Activated naive CD8-positive, alpha-beta T cell treated with anti-CD3 and anti-CD28 coated beads, Interleukin-2, amount 50 U/mL, for 24 hours (primary cell): ENCODE data around the gene L1CAM.
A peak's percentile ranks its signal among the peaks of the same experiment; 100 is the strongest.

Experiments used
- ATAC-seq: fragments of 150-1000 bp; cut with Tn5 transposase; one replicate; pipeline ENCODE4 v1.10.0; 2021
- DNase-seq: peaks from one replicate; pipeline ENCODE4 v3.0.0; 2021
- H3K27ac Mint-ChIP-seq: one replicate; pipeline ENCODE4 v1.8.0; 2021; ENCODE audit warnings: mild to moderate bottlenecking, mixed read lengths
- H3K27me3 Mint-ChIP-seq: one replicate; pipeline ENCODE4 v1.8.0; 2021; ENCODE audit warnings: mixed read lengths
- H3K36me3 Mint-ChIP-seq: one replicate; pipeline ENCODE4 v1.8.0; 2021; ENCODE audit warnings: low read depth, mixed read lengths
- H3K4me1 Mint-ChIP-seq: one replicate; pipeline ENCODE4 v1.8.0; 2021; ENCODE audit warnings: mixed read lengths
- H3K4me3 Mint-ChIP-seq: one replicate; pipeline ENCODE4 v1.8.0; 2021; ENCODE audit warnings: mild to moderate bottlenecking, moderate library complexity, mixed read lengths
- H3K9me3 Mint-ChIP-seq: one replicate; pipeline ENCODE4 v1.8.0; 2021; ENCODE audit warnings: mixed read lengths

Gene L1CAM

DNA sequence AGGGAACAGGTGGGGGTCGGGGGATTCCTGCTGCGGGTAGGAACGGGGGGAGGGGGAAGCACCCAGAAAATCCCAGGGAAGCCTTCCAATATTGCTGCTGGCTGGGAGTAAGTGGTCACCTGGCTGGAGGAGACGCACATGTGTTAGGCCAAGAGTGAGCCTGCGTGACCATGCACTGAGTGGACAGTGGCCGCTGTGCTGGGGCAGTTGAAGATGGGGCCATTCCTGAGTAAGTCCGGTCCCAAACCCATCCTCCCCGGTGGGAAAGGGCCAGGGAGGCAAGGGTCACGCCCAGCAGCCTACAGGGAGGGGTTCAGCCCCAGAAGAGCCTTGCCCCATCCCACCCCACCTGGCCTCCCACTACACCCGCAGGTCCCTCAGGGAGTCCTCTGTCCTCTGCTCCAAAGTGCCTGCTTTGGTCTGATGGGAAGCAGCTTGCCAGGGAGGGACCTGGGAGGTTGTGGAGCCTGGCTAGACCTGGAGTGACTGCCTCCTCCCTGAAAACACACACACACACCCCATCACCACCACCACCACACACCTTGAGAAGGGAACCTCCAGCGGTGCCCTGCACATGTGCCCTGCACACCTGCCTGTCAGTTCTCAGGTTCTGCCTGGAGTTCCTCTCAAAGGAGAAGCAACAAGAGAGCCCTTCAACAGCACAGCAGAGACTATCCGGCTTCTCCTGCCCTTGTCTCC lies 6.1 kb downstream of the L1CAM start:
- peaks cover 15% of the 10 kb centered on the region for H3K4me1 Mint-ChIP-seq
- H3K27me3 Mint-ChIP-seq: peaks cover 33% of the 10 kb centered on the region
- H3K4me3 Mint-ChIP-seq: no peak overlapping the region
- no peak for ATAC-seq
- no peaks in the 10 kb centered on the region for H3K36me3 Mint-ChIP-seq
- H3K9me3 Mint-ChIP-seq: no peaks in the 10 kb centered on the region
- no peak overlapping the region for H3K27ac Mint-ChIP-seq
- no peak for DNase-seq

DNA sequence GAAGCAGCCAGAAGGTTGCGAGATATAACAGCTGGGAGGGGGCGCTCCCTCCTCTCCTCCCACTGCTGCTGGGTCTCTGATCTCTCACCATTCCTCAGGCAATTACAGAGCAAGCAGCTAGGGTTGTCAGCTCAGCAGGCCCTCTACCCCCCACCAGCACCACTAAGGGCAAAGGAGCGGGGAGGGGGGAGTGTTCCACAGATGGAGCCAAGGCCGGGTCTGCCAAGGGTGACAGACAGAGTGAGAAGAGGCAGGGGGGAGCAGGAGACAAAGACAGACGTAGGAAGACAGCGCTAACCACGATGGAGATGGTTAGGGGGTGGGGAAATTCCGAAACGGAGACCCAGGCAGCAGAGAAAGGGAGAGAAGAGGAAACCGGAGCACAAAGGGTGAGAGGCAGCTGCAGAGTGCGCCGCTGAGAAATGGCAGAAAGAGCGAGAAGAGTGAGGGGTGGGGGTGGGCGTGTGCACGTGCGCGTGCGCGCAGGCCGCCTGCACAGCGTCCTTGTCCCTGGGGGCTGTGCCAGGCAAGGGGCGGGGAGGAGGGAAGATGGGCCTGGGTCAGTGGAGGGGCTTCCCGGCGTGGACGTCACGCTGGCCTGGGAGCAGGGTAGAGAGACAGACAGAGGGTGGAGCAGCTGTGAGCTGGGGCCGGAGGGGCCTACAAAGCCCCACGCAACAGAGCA lies 6.9 kb downstream of the L1CAM start:
- peaks cover 26% of the 10 kb centered on the region for H3K27me3 Mint-ChIP-seq
- H3K9me3 Mint-ChIP-seq: no peaks in the 10 kb centered on the region
- peaks cover 15% of the 10 kb centered on the region for H3K4me1 Mint-ChIP-seq
- H3K4me3 Mint-ChIP-seq: no peak overlapping the region
- no peak for DNase-seq
- peak; percentile 74 for ATAC-seq
- no peaks in the 10 kb centered on the region for H3K36me3 Mint-ChIP-seq
- H3K27ac Mint-ChIP-seq: no peak overlapping the region

- no peak for DNase-seq
- ATAC-seq: no peak
- Mint-ChIP-seq H3K27me3 (peaks cover 26% of the 10 kb centered on the region), H3K4me3 (no peak overlapping the region), H3K36me3 (no peaks in the 10 kb centered on the region), H3K4me1 (peaks cover 15% of the 10 kb centered on the region), H3K9me3 (no peaks in the 10 kb centered on the region), H3K27ac (no peak overlapping the region)
Measured at GRCh38 chrX:153878345-153878744, 7.6 kb downstream of the L1CAM start.

DNA sequence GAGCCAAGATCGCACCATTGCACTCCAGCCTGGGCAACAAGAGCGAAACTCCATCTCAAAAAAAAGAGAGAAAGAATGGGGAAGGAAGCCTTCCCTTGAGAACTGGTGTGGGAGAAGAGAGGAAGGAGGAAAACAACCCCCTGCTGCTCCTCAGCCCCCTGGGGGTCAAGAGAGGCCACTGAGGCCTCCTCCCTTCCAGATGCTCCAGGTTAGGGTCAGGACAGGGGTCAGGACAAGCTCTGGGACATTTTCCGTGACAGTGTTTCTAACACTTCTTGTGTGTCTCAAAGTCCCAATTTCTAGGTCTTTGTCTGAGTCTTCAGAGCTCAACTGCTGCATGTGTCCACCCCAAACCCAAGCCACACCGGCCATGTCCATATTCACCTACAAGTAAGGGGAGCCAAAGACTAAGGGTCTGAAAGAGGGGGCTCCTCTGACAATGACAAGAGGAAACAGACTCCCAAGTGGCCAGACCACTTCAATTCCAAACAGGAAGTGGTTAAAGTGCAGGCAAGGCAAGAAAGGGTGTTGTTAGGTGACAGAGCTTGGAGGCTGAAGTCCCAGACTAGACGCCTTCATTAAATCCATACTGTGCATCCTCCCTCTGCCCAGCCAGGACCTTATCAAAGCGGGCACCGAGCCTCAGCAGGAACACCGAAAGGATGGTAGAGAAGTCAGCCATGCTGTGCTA lies 8.3 kb downstream of the L1CAM start:
- no peak overlapping the region for H3K4me3 Mint-ChIP-seq
- no peaks in the 10 kb centered on the region for H3K9me3 Mint-ChIP-seq
- H3K27me3 Mint-ChIP-seq: peaks cover 23% of the 10 kb centered on the region
- ATAC-seq (no peak), DNase-seq (no peak)
- peaks cover 15% of the 10 kb centered on the region for H3K4me1 Mint-ChIP-seq
- no peaks in the 10 kb centered on the region for H3K36me3 Mint-ChIP-seq
- no peak overlapping the region for H3K27ac Mint-ChIP-seq

- no peak for DNase-seq
- no peak for ATAC-seq
- Mint-ChIP-seq H3K27ac (no peak overlapping the region), H3K27me3 (peaks cover 20% of the 10 kb centered on the region), H3K36me3 (no peaks in the 10 kb centered on the region), H3K4me3 (no peak overlapping the region), H3K9me3 (no peaks in the 10 kb centered on the region), H3K4me1 (peaks cover 15% of the 10 kb centered on the region)
Measured at GRCh38 chrX:153876112-153876491, 9.9 kb downstream of the L1CAM start.

DNA sequence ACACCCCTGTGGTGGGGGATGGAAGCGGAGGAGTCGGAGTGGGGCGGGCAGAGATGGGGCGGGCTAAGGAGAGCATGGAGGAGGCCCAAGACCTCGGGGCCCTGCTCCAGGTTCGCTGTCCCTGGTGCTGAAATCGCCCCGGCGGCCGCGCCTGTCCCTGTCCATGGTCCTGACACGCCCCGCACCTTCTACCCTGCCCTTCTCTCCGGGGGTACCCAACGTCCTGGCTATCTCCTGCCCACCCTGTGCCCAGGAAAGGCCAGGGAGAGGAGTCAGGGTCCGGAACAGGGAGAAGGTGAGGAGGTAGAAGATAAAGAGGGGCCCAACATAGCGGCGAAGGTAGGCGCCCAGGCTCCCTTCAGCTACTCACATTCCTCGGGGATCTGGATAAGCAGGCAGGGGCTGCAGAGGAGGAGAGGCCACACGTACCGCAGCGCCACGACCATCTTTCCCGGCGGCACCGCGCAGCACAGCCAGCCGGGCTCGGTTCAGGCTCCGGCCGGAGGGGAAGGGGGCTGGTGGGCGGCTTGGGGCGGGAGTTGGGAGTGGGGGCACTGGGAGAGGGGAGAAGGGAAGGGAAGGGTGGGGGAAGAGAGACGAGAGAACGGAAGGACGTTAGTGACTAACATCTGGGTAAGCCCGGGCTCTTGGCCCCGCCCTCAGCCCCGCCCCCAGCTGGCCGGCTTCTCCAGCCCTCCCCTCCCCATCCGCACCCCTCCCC lies 10.4 kb downstream of the L1CAM start:
- Mint-ChIP-seq H3K36me3 (no peaks in the 10 kb centered on the region), H3K27me3 (peaks cover 16% of the 10 kb centered on the region), H3K27ac (no peak overlapping the region), H3K4me1 (peaks cover 15% of the 10 kb centered on the region), H3K4me3 (no peak overlapping the region), H3K9me3 (no peaks in the 10 kb centered on the region)
- ATAC-seq (no peak), DNase-seq (peak; percentile 70)

DNA sequence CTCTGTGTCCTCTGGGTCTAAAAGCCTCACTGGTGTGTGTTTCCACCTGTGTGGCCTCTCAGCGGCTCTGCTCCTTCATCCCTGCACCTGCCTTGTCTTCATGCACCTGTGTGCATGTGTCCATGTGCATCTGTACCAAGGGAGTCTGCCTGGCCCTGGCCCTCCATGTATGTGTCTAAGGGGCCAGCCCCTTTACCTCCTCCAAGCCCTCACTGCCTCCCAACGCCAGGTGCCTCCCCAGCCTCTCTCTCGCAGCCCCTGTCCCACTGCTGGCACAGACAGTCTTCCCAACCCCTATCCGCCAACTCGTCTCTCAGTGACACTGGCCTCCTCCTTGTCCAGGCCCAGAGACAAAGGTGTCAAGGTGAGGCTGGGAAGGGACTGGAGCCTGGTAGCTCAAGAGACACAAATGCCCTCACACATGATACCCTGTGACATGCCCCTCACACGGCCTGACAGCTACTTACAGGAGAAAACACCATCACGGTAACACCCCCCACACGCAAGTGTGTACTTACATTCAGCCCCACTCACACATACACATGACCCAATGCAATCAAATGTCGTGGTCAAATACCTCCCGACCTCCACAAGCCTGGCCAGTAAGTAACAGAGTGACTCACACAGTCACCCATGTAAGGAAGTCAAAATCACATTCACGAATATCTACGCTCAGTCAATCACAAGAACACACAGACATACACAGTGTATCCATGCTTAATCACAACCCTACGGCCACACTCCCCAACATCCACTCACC lies 11.4 kb downstream of the L1CAM start:
- H3K27ac Mint-ChIP-seq: no peak overlapping the region

GRCh38 chrX:153874085-153874365 lies 11.9 kb downstream of the L1CAM start:
- DNase-seq (no peak), ATAC-seq (no peak)

More for the DNA sequence above, 11.4 kb downstream of the L1CAM start:
- Mint-ChIP-seq H3K9me3 (no peaks in the 10 kb centered on the region), H3K4me1 (peaks cover 15% of the 10 kb centered on the region), H3K27me3 (peaks cover 14% of the 10 kb centered on the region), H3K4me3 (no peak overlapping the region), H3K36me3 (no peaks in the 10 kb centered on the region)
- no peak for DNase-seq
- no peak for ATAC-seq

DNA sequence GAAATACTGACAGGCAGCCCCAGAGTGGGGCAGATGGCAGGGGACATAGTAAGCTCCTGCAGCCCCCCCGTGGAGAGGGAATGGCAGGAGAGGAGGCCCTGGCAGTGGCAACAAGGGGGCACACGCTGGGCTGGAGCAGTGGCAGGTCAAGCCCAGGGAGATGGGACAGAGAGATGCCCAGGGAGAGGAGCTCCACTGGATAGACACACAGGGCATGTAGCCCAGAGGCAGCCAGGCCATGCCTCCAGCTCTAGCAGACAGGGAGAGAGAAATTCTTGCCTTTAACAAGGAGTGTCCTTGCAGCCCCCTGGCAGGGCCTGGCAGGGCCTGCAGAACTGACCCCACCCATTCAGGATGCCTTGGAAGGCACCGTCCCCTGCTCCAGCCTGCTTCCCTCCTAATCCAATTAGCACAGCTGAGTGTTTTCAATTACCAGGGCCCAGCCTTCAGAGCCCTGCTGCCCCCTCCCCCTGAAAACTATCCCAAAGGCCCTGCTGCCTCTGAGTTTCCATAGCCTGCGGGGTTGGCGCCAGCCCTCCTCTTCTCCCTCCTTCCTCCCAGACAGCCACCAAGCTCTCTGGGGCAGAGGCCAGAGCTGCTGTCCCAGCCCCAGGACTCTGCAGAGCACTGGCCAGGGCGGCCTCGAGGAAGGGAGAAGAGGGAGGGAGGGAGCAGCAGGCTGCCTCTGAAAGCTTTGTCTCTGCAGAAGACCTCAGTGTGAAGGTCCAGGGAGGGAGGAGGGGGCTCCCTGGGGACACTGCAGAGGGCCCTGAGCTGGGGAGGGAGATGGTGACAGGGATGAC lies 12.5 kb downstream of the L1CAM start:
- ATAC-seq: no peak
- H3K27ac Mint-ChIP-seq: no peak overlapping the region
- peaks cover 7% of the 10 kb centered on the region for H3K4me1 Mint-ChIP-seq
- no peaks in the 10 kb centered on the region for H3K36me3 Mint-ChIP-seq
- no peak overlapping the region for H3K4me3 Mint-ChIP-seq
- no peaks in the 10 kb centered on the region for H3K9me3 Mint-ChIP-seq
- H3K27me3 Mint-ChIP-seq: peaks cover 10% of the 10 kb centered on the region
- DNase-seq: no peak

More at GRCh38 chrX:153874085-153874365, 11.9 kb downstream of the L1CAM start:
- H3K4me3 Mint-ChIP-seq: no peak overlapping the region
- H3K36me3 Mint-ChIP-seq: no peaks in the 10 kb centered on the region
- no peak overlapping the region for H3K27ac Mint-ChIP-seq
- peaks cover 11% of the 10 kb centered on the region for H3K27me3 Mint-ChIP-seq
- H3K9me3 Mint-ChIP-seq: no peaks in the 10 kb centered on the region
- H3K4me1 Mint-ChIP-seq: peaks cover 10% of the 10 kb centered on the region

DNA sequence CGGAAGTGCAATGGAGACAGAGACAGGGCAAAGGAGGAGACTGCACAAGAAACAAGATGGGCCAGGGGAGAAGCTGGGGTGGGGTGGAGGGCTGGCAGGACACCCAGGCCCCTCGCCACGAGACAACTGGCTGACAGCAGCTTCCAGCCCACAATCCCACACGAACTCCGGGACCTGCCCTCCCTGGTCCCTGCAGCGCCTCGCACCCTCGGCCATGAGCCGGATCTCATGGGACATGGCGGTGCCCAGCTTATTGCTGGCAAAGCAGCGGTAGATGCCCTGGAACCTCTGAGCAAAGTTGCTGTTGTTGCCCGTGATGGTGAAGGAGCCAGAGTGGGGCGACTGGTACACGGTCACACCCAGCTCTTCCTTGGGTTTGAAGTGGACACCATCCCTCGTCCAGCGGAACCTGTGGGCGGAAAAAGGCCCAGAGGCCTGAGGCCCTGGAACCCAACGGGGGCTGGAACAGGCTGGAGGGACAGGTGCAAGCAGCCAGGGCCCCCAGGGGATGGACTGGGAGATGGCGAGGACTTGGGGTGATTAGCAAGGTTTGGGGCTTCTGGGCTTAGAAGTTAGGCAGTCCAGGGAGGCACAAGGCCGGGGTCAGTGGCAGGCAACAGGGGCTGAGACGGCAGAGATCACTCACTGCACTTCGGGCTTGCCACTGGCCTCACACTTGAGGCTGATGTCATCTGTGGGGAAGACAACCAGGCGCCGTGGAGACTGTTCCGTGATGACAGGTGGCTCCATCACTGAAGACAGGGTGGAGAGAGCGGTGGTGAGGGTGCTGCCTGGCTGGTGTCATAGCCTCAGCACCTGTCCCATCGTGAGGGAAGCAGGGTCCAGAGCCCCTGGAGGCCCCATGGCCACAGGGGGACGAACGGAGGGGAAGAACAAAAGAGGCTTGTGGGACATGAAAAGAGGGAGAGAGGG lies 13.8 kb downstream of the L1CAM start:
- no peaks in the 10 kb centered on the region for H3K4me1 Mint-ChIP-seq
- no peaks in the 10 kb centered on the region for H3K9me3 Mint-ChIP-seq
- H3K4me3 Mint-ChIP-seq: no peak overlapping the region
- DNase-seq: no peak
- H3K27ac Mint-ChIP-seq: no peak overlapping the region
- H3K27me3 Mint-ChIP-seq: peaks cover 6% of the 10 kb centered on the region
- no peak for ATAC-seq
- no peaks in the 10 kb centered on the region for H3K36me3 Mint-ChIP-seq

DNA sequence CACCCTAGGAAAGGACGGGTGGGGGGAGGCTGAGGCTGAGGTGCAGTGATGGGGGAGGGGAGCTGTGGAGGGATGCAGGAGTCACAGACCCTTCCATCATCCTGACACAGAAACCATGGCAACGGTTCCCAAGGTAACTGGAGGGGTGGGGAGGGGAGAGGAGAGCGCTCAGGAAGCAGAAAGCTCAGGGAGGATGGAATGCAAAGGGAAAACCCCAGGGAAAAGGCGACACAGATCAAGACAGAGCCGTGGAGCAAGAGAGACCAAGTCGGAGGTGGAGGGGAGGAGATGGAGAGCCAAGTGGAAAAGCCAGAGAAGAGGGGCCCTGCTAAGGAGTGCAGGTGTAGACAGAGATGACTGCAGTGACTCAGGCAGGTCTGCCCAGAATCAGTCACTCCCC lies 14.5 kb downstream of the L1CAM start:
- Mint-ChIP-seq H3K36me3 (no peaks in the 10 kb centered on the region), H3K4me3 (no peak overlapping the region), H3K27ac (no peak overlapping the region), H3K27me3 (peaks cover 5% of the 10 kb centered on the region), H3K4me1 (no peaks in the 10 kb centered on the region), H3K9me3 (no peaks in the 10 kb centered on the region)
- ATAC-seq (no peak), DNase-seq (no peak)

DNA sequence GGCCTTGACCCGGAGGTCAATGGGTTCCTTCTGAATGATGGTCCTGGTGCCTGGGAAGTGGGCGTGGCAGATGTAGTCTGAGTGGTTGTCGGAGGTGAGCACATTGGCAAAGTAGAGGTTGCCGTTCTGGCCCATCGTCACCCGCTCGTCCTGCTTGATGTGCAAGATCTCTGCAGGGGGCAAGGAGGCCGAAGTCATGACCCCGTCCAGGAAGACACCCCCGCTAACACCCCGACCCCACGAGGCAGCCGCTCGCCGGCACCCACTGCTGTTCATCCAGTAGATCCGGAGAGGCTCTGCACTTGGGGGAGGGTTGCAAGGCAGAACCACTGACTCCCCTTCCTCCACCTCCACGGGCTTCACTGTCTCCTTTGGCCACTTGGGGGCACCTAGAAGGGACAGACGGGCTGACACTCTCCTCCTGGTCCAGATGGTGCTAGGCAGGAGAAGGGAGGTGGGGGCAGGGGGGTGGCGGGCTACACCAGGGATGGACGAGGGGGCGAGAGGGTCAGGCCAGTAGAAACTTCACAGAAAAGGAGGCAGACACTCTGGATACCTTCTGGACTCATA lies 15.1 kb downstream of the L1CAM start:
- Mint-ChIP-seq H3K9me3 (no peaks in the 10 kb centered on the region), H3K4me3 (no peak overlapping the region), H3K36me3 (no peaks in the 10 kb centered on the region), H3K27ac (no peak overlapping the region), H3K27me3 (no peaks in the 10 kb centered on the region), H3K4me1 (no peaks in the 10 kb centered on the region)
- DNase-seq: no peak
- ATAC-seq: no peak

- H3K9me3 Mint-ChIP-seq: no peaks in the 10 kb centered on the region
- H3K4me3 Mint-ChIP-seq: no peak overlapping the region
- ATAC-seq: no peak
- no peak for DNase-seq
- no peaks in the 10 kb centered on the region for H3K4me1 Mint-ChIP-seq
- H3K36me3 Mint-ChIP-seq: no peaks in the 10 kb centered on the region
- no peaks in the 10 kb centered on the region for H3K27me3 Mint-ChIP-seq
- H3K27ac Mint-ChIP-seq: no peak overlapping the region
Measured at GRCh38 chrX:153870288-153870690, 15.7 kb downstream of the L1CAM start.
